ENCODE data around the gene TNNI3K. TPM values are rescaled to one million over a fixed set of nuclear protein-coding genes. Genes with fewer than 3 reads are reported as not detected.

The TNNI3K gene
- total RNA-seq, 6 experiments from 2014 or later, result 1.0 TPM; not detected in 5

DNA sequence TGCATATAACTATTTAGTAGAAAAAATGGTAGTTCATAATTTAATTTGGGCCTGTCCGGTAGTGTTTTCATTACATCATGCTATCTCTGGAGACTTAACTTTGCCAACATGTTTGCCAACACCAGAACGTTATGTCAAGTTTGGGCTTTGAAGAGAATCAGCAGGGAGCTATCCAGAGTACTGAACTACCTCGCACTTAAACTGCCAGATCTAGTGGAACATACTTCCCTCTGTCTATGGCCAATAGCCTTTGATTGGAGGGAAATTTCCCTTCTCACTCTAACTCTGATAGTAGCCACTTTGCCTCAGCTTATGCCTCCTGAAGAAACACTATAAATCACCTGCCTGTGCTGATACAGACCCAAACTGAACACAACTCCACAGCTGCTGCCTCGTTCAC, 267.2 kb downstream of the TNNI3K start:
- H3K36me3 ChIP-seq, result no peaks in the 10 kb centered on the region
- ATAC-seq (peak; percentile 46 to 76 (median 70)), DNase-seq (no peak)
- no peaks in the 10 kb centered on the region for H3K27me3 ChIP-seq
- H3K27ac ChIP-seq, result no peak overlapping the region
- no peaks in the 10 kb centered on the region for H3K9me3 ChIP-seq
- WGBS (ENCODE audit: insufficient coverage, low coverage, low lambda C conversion rate, missing lambda C conversion rate), result 28% methylated on average over 4 of the region's 4 CpGs
- no peak overlapping the region for H3K4me3 ChIP-seq
- no peaks in the 10 kb centered on the region for H3K4me1 ChIP-seq
- TF ChIP-seq POLR2A (IDR thresholded peaks at IDR 0.05) (no peak), CTCF (IDR thresholded peaks at IDR 0.05) (no peak)
- intact Hi-C loops (cut with DNase I), result no loop called here

- H3K36me3 ChIP-seq, result no peaks in the 10 kb centered on the region
- no peaks in the 10 kb centered on the region for H3K4me1 ChIP-seq
- intact Hi-C loops (cut with DNase I), result no loop called here
- TF ChIP-seq POLR2A (IDR thresholded peaks at IDR 0.05), result no peak
- H3K27me3 ChIP-seq, result no peaks in the 10 kb centered on the region
- WGBS (ENCODE audit: insufficient coverage, low coverage, low lambda C conversion rate, missing lambda C conversion rate), result 28% methylated on average over 2 of the region's 2 CpGs
- no peaks in the 10 kb centered on the region for H3K9me3 ChIP-seq
- no peak overlapping the region for H3K4me3 ChIP-seq
- H3K27ac ChIP-seq, result no peak overlapping the region
- DNase-seq (no peak), ATAC-seq (no peak)
Observed at GRCh38 chr1:74502858-74503257, 267.7 kb downstream of the TNNI3K start.

DNA sequence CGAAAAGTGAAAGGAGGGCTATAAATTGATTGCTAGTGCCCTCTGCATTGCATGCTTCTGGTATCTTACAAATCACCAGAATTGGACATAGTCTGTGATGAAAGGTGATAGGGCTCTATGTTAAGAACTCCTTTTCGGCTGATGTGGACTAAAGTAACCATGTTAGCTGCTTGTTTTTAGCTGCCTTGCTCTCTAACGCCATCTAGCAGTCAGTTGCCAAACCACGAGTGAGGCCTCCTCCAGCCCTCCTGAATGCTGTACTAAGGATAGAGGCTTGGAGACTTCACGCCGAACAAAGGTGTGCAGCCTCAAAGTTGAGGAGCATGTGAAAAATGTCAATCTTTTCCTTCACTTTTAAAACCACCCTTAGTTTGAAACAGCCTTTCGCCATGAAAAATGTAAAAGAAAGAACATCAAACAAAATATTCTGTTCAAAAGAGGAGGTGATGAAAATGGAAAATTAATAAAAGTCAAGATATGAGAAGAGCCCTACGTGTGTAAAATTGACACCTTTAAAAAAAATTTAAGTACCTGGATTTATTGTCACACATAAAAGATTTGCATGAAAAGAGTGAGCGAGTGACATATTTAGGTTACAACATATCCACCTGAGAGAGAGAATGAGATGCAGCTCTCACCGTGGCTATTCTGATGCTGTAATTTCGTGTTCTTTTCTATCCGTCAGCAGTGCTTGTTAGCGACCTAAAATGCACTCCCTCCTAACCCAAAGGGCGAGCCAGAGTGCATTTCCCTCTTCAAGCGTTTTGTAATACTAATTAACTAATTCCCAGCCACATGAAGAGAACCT, 269.1 kb downstream of the TNNI3K start:
- 34% methylated on average over 15 of the region's 15 CpGs for WGBS (ENCODE audit: insufficient coverage, low coverage, low lambda C conversion rate, missing lambda C conversion rate)

GRCh38 chr1:74504933-74505512, 269.8 kb downstream of the TNNI3K start:
- Histone ChIP-seq H3K4me3 (no peak overlapping the region), H3K9me3 (no peaks in the 10 kb centered on the region), H3K36me3 (no peaks in the 10 kb centered on the region), H3K27ac (no peak overlapping the region), H3K4me1 (no peaks in the 10 kb centered on the region), H3K27me3 (no peaks in the 10 kb centered on the region)
- intact Hi-C loops (cut with DNase I), result no loop called here
- WGBS (ENCODE audit: insufficient coverage, low coverage, low lambda C conversion rate, missing lambda C conversion rate), result 62% methylated on average over 11 of the region's 11 CpGs
- ATAC-seq (no peak), DNase-seq (no peak)
- TF ChIP-seq CTCF (IDR thresholded peaks at IDR 0.05) (no peak), POLR2A (IDR thresholded peaks at IDR 0.05) (no peak)

More for the DNA sequence above, 269.1 kb downstream of the TNNI3K start:
- peak; percentile 68 to 76 (median 72) for ATAC-seq
- no peaks in the 10 kb centered on the region for H3K27me3 ChIP-seq
- TF ChIP-seq CTCF (IDR thresholded peaks at IDR 0.05) (peak; percentile 31 to 56 (median 48)), POLR2A (IDR thresholded peaks at IDR 0.05) (no peak)
- H3K36me3 ChIP-seq, result no peaks in the 10 kb centered on the region
- no peak for DNase-seq
- no peaks in the 10 kb centered on the region for H3K4me1 ChIP-seq
- H3K4me3 ChIP-seq, result no peak overlapping the region
- H3K27ac ChIP-seq, result no peak overlapping the region
- intact Hi-C loops (cut with DNase I), result no loop called here
- H3K9me3 ChIP-seq, result no peaks in the 10 kb centered on the region

Data from right lobe of liver (tissue), 6 donors.